K562 (cell line): ENCODE measurements around the gene TMEM132C. TPM values are rescaled to one million over a fixed set of nuclear protein-coding genes. Genes with fewer than 3 reads are reported as not detected.

Source experiments
- ATAC-seq: fragments of 200-7000 bp; cut with Tn5 transposase; 3 replicates; pipeline ENCODE4 v1.9.1; 2020; ENCODE audit warnings: moderate library complexity
- BruUV-seq: library from RNA; stranded (reverse); fragments of 400-500 nt; replicated peaks from 2 replicates; lab custom pipeline; 2021; lab: Mats Ljungman, UMichigan
- CTCF ChIA-PET: fragments of 300-600 bp; formaldehyde crosslinking; extraction: SDS; loops from one replicate; lab custom pipeline; 2021; ENCODE audit warnings: low intra/inter-chr PET ratio; lab: Yijun Ruan, JAX
- POLR2A ChIA-PET: fragments of 300-600, 350-650 bp; sonication (Branson Sonifier 250); formaldehyde crosslinking; extraction: SDS; loops from one replicate; lab custom pipeline; 2021; ENCODE audit warnings: antibody characterized with exemption, inconsistent platforms; lab: Yijun Ruan, JAX
- DNase-seq, 4 experiments: peaks; one replicate each; pipeline versions ENCODE4 v3.0.0 to v3.0.0-alpha.2; 2011 to 2018; ENCODE audit warnings: low spot score in 3 of 4, mixed read lengths in 3 of 4; ENCODE audit errors: extremely low read depth in 1 of 4
- FAIRE-seq: peaks from 2 replicates; lab custom pipeline; 2011; peaks lifted over from hg19 to GRCh38; lab: Jason Lieb, UNC
- H2AFZ ChIP-seq: 2 replicates; pipeline ENCODE4 v1.6.0; 2011; ENCODE audit warnings: low read depth, low read length, control low read depth, inconsistent platforms
- H3K27ac ChIP-seq: fragments of 200-600 bp; 3 replicates; pipeline ENCODE4 v1.8.0; 2011; ENCODE audit warnings: low read depth, mild to moderate bottlenecking, control low read depth, inconsistent platforms, low read length, moderate library complexity, mixed read lengths; ENCODE audit errors: extremely low read depth
- H3K27me3 ChIP-seq, 2 experiments: fragments of 300-600 bp in 1 of 2; 2 replicates in 1 of 2; 3 replicates in 1 of 2; pipeline versions ENCODE4 v1.6.0 to v1.8.0; 2011; ENCODE audit warnings: inconsistent platforms in 2 of 2, low read length in 2 of 2, mild to moderate bottlenecking in 1 of 2, mixed read lengths in 1 of 2, moderate library complexity in 1 of 2; ENCODE audit not compliant: control insufficient read depth in 2 of 2, insufficient read depth in 2 of 2
- H3K36me3 ChIP-seq: fragments of 300-600 bp; 3 replicates; pipeline ENCODE4 v1.8.0; 2011; ENCODE audit warnings: mild to moderate bottlenecking, low read length, inconsistent platforms; ENCODE audit not compliant: control insufficient read depth, insufficient read depth
- H3K4me1 ChIP-seq, 2 experiments: fragments of 200-600 bp in 1 of 2; replicated peaks in 1 of 2; 2 replicates in 1 of 2; 3 replicates in 1 of 2; pipeline versions ENCODE4 v1.5.1 to v1.8.0; 2011; ENCODE audit warnings: inconsistent platforms in 2 of 2, low read length in 2 of 2, mild to moderate bottlenecking in 1 of 2, mixed read lengths in 1 of 2, moderate library complexity in 1 of 2; ENCODE audit not compliant: control insufficient read depth in 2 of 2, insufficient read depth in 2 of 2
- H3K4me2 ChIP-seq: 2 replicates; pipeline ENCODE4 v1.6.1; 2011; ENCODE audit warnings: low read length, control low read depth, inconsistent platforms, mixed read lengths; ENCODE audit not compliant: insufficient read depth
- H3K4me3 ChIP-seq: fragments of 200-600 bp; sonication (generic), shearing (Covaris generic); 2 replicates; pipeline ENCODE4 v1.5.1; 2016; ENCODE audit warnings: control low read depth, inconsistent platforms
- H3K79me2 ChIP-seq: fragments of 200-600 bp; 3 replicates; pipeline ENCODE4 v1.8.0; 2011; ENCODE audit warnings: low read length, inconsistent platforms; ENCODE audit not compliant: control insufficient read depth, insufficient read depth
- H3K9ac ChIP-seq, 2 experiments: 2 replicates each; pipeline versions ENCODE4 v1.6.0 to v1.6.1; 2011; ENCODE audit warnings: low read depth in 2 of 2, low read length in 2 of 2, control low read depth in 1 of 2, inconsistent platforms in 1 of 2, mild to moderate bottlenecking in 1 of 2, mixed read lengths in 1 of 2; ENCODE audit not compliant: insufficient read depth in 1 of 2
- H3K9me1 ChIP-seq: one replicate; pipeline ENCODE4 v1.6.0; 2011; ENCODE audit warnings: inconsistent platforms, mild to moderate bottlenecking, low read length, moderate library complexity; ENCODE audit not compliant: control insufficient read depth, insufficient read depth
- H3K9me3 ChIP-seq: replicated peaks from 2 replicates; pipeline ENCODE4 v1.5.1; 2011; ENCODE audit warnings: low read depth, low read length, inconsistent platforms; ENCODE audit not compliant: control insufficient read depth, insufficient read depth
- H4K20me1 ChIP-seq: replicated peaks from 2 replicates; pipeline ENCODE4 v1.6.1; 2011; ENCODE audit warnings: low read length, inconsistent platforms, mixed read lengths; ENCODE audit not compliant: control insufficient read depth, insufficient read depth
- ATF3 ChIP-seq, 2 experiments: fragments of 450-650 bp in 1 of 2; sonication (generic) in 1 of 2; formaldehyde crosslinking in 1 of 2; IDR thresholded peaks in 1 of 2; conservative IDR thresholded peaks in 1 of 2; 2 replicates each; pipeline versions ENCODE4 v1.6.1 to v1.8.1; 2016 to 2023; ENCODE audit warnings: mild to moderate bottlenecking in 2 of 2, moderate library complexity in 2 of 2, inconsistent platforms in 1 of 2, missing genetic modification reagents in 1 of 2
- NR3C1 ChIP-seq: sonication (generic); formaldehyde crosslinking; IDR thresholded peaks from 2 replicates; pipeline ENCODE4 v1.8.1; 2022; ENCODE audit warnings: missing genetic modification reagents
- NR4A1 ChIP-seq, 2 experiments: fragments of 250-450 bp in 1 of 2; fragments of 450-650 bp in 1 of 2; sonication (Bioruptor Pico) in 1 of 2; IDR thresholded peaks; 2 replicates each; pipeline versions ENCODE4 v1.4.0 to v1.6.1; 2016 to 2020; ENCODE audit warnings: mild to moderate bottlenecking in 2 of 2, missing compliant biosample characterization in 1 of 2, missing genetic modification characterization in 1 of 2, moderate library complexity in 1 of 2
- TFAM ChIP-seq: fragments of 250-450 bp; sonication (Bioruptor Pico); conservative IDR thresholded peaks from 2 replicates; pipeline ENCODE4 v1.5.0; 2021; ENCODE audit warnings: mild to moderate bottlenecking, moderate library complexity
- WGBS: fragments of 100-300 bp; shearing (Covaris generic); methylation state at CpG from one replicate; pipeline ENCODE4 v1.1.6; 2016; ENCODE audit warnings: low coverage, mixed read lengths; ENCODE audit not compliant: insufficient coverage; ENCODE audit errors: missing lambda C conversion rate; 5-methylcytosine and 5-hydroxymethylcytosine counted together
- in situ Hi-C: fragments of 300-500 bp; cut with MboI; formaldehyde crosslinking; loops from 4 replicates; pipeline ENCODE4 v1.15.0; 2018; ENCODE audit warnings: inconsistent platforms, mixed read lengths
- intact Hi-C: fragments of 100-400 bp; cut with micrococcal nuclease; formaldehyde crosslinking; loops from 2 replicates; pipeline ENCODE4 v1.14.2; 2022
- polyA plus RNA-seq, 8 experiments: library from polyadenylated mRNA; depleted of rRNA in 4 of 8; stranded (reverse) in 5 of 8; unstranded in 3 of 8; fragments of >200 nt; fragmentation: Nextera tagmentation in 2 of 8; fragmentation: Illumina TruSeq in 1 of 8; extraction: Ambion mirVana in 2 of 8; extraction: Trizol in 1 of 8; gene quantifications; 2 replicates each; pipeline versions ENCODE4 v1.2.1 to v1.2.3, GENCODE V29; 2011 to 2014; ENCODE audit warnings: inconsistent platforms in 1 of 8, missing spikeins in 1 of 8
- total RNA-seq, 7 experiments: library from RNA; depleted of rRNA in 6 of 7; stranded (reverse); fragments of >200 nt in 6 of 7; fragmentation: Illumina TruSeq in 2 of 7; extraction: Trizol in 2 of 7; gene quantifications; 2 replicates each; pipeline versions ENCODE4 v1.2.1 to v1.2.3, GENCODE V29; 2011 to 2021; ENCODE audit warnings: low replicate concordance in 1 of 7

Gene TMEM132C
- total and polyA plus RNA-seq, 9 of the 15 experiments (the other 6 are each of a cell fraction or from before 2014, with no cell fraction given), result not detected

GRCh38 chr12:128637642-128638606 is 371.0 kb downstream of the TMEM132C start:
- Histone ChIP-seq H3K27me3 (no peaks in the 10 kb centered on the region; a peak in 1 of 5 replicates), H2AFZ (no peak overlapping the region), H3K9ac (no peak overlapping the region), H3K4me1 (no peaks in the 10 kb centered on the region), H4K20me1 (no peaks in the 10 kb centered on the region), H3K79me2 (no peaks in the 10 kb centered on the region), H3K9me3 (no peaks in the 10 kb centered on the region), H3K4me2 (no peak overlapping the region), H3K4me3 (no peak overlapping the region), H3K27ac (no peak overlapping the region), H3K36me3 (no peaks in the 10 kb centered on the region), H3K9me1 (no peaks in the 10 kb centered on the region)
- FAIRE-seq (no peak), ATAC-seq (no peak), DNase-seq (no peak)
- ChIA-PET CTCF (no interaction called here), POLR2A (no interaction called here)
- intact Hi-C loops (no loop called here), in situ Hi-C loops (no loop called here)
- WGBS, result 0% methylated on average over 7 of the region's 7 CpGs
- TF ChIP-seq TFAM (CRISPR knock-in tag) (no peak), ATF3 (IDR thresholded peaks at IDR 0.05) (0 out of 2 replicates have a peak, but pooled peaks have one; percentile 13), ATF3 (CRISPR knock-in tag; conservative IDR thresholded peaks at IDR 0.05) (no peak), NR3C1 (CRISPR knock-in tag) (no peak), NR4A1 (CRISPR knock-in tag; IDR thresholded peaks at IDR 0.05) (no peak), NR4A1 (tag; IDR thresholded peaks at IDR 0.05) (no peak)
- BruUV-seq, result no TSS peak
